ENCODE measurements around the gene CCDC137. TPM values are rescaled to one million over a fixed set of nuclear protein-coding genes. Genes with fewer than 3 reads are reported as not detected.
A peak's percentile ranks its signal among the peaks of the same experiment; 100 is the strongest.

The CCDC137 gene
- total and polyA plus RNA-seq, 2 donors (not counting 3 experiments of a cell fraction or from before 2014, with no cell fraction given), result 12.9 to 32.2 TPM

GRCh38 chr17:81703747-81704654 is 37.5 kb downstream of the CCDC137 start:
- ChIA-PET POLR2A (interaction anchor here (1.0 kb wide), 1 partner anchor 21 kb away, joined by 4 read pairs; the partner anchor contains the start of gene ARL16), CTCF (interaction anchor here (1.0 to 2.8 kb wide), 3 partner anchors 9 to 125 kb away, joined by 3 to 19 read pairs (median 3); partner anchors contain the start of genes ARL16 and HGS)
- dilution Hi-C loops (cut with MboI; ENCODE audit: extremely low pct_ligation_motif_present, low sequenced_read_pairs), result no loop called here
- Histone ChIP-seq H3K27ac (ENCODE audit: insufficient read depth, low read depth, low read length) (peak overlapping the region; percentile 87), H3K9ac (replicated peaks; ENCODE audit: extremely low read depth, insufficient read depth, low read length) (peak overlapping the region; percentile 98), H4K20me1 (replicated peaks; ENCODE audit: control insufficient read depth, extremely low read depth, insufficient read depth, low read length) (no peaks in the 10 kb centered on the region), H3K4me3 (replicated peaks in 1 of 3; ENCODE audit: insufficient read depth in 1 of 3, low read depth in 1 of 3, low read length in 3 of 3) (peak overlapping the region; percentile 70 to 86 (median 76)), H3K27me3 (ENCODE audit: control insufficient read depth in 2 of 2, insufficient read depth in 2 of 2, low read length in 2 of 2) (no peaks in the 10 kb centered on the region), H3K79me2 (ENCODE audit: control insufficient read depth, insufficient read depth, low read length) (peaks cover 30% of the 10 kb centered on the region), H3K9me3 (replicated peaks; ENCODE audit: control insufficient read depth, insufficient read depth, low read length) (no peaks in the 10 kb centered on the region), H3K9me1 (replicated peaks; ENCODE audit: control insufficient read depth, extremely low read depth, insufficient read depth, low read length) (no peaks in the 10 kb centered on the region), H2AFZ (ENCODE audit: low read depth, low read length) (no peak overlapping the region), H3K4me2 (ENCODE audit: insufficient read depth, low read length) (peak overlapping the region; percentile 79), H3K36me3 (ENCODE audit: control insufficient read depth in 2 of 2, extremely low read depth in 1 of 2, insufficient read depth in 2 of 2, low read length in 2 of 2) (peaks cover 3 to 28% of the 10 kb centered on the region in 2 experiments), H3K4me1 (ENCODE audit: control insufficient read depth, extremely low read depth, insufficient read depth, low read length) (peaks cover 19% of the 10 kb centered on the region)
- DNase-seq (ENCODE audit: low read depth, low spot score) (no peak), FAIRE-seq (no peak)
- intact Hi-C loops (cut with micrococcal nuclease), result loop anchor here (1.0 to 2.0 kb wide), 2 partner anchors 8 to 19 kb away; partner anchors contain the start of genes HGS and SLC25A10
- TF ChIP-seq MYC (IDR thresholded peaks at IDR 0.05; ENCODE audit: low read depth, low read length), result no peak
- TF ChIP-seq, protein P1, sequence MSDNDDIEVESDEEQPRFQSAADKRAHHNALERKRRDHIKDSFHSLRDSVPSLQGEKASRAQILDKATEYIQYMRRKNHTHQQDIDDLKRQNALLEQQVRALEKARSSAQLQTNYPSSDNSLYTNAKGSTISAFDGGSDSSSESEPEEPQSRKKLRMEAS (IDR thresholded peaks at IDR 0.05; ENCODE audit: insufficient read depth, insufficient read length), result no peak
- no peak for TF ChIP-seq CTCF (IDR thresholded peaks at IDR 0.05; ENCODE audit: extremely low read depth in 1 of 2, insufficient read depth in 1 of 2, low read depth in 1 of 2, low read length in 2 of 2)
- no peak for TF ChIP-seq GATA2 (IDR thresholded peaks at IDR 0.05; ENCODE audit: insufficient read depth, insufficient read length, low read depth, low read length)
- TF ChIP-seq JUN (IDR thresholded peaks at IDR 0.05; ENCODE audit: borderline replicate concordance, insufficient read depth, insufficient read length, low read depth), result no peak
- TF ChIP-seq POLR2A (IDR thresholded peaks at IDR 0.05; ENCODE audit: low read depth, low read length), result no peak
- TSS peak; percentile 29 for BruUV-seq (replicated peaks)
